Measurements from ENCODE around the gene CYP27B1. TPM values are rescaled to one million over a fixed set of nuclear protein-coding genes. Genes with fewer than 3 reads are reported as not detected.

The CYP27B1 gene, protein sequence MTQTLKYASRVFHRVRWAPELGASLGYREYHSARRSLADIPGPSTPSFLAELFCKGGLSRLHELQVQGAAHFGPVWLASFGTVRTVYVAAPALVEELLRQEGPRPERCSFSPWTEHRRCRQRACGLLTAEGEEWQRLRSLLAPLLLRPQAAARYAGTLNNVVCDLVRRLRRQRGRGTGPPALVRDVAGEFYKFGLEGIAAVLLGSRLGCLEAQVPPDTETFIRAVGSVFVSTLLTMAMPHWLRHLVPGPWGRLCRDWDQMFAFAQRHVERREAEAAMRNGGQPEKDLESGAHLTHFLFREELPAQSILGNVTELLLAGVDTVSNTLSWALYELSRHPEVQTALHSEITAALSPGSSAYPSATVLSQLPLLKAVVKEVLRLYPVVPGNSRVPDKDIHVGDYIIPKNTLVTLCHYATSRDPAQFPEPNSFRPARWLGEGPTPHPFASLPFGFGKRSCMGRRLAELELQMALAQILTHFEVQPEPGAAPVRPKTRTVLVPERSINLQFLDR
- total RNA-seq: 4.3 and 5.2 TPM in 2 replicates

DNA sequence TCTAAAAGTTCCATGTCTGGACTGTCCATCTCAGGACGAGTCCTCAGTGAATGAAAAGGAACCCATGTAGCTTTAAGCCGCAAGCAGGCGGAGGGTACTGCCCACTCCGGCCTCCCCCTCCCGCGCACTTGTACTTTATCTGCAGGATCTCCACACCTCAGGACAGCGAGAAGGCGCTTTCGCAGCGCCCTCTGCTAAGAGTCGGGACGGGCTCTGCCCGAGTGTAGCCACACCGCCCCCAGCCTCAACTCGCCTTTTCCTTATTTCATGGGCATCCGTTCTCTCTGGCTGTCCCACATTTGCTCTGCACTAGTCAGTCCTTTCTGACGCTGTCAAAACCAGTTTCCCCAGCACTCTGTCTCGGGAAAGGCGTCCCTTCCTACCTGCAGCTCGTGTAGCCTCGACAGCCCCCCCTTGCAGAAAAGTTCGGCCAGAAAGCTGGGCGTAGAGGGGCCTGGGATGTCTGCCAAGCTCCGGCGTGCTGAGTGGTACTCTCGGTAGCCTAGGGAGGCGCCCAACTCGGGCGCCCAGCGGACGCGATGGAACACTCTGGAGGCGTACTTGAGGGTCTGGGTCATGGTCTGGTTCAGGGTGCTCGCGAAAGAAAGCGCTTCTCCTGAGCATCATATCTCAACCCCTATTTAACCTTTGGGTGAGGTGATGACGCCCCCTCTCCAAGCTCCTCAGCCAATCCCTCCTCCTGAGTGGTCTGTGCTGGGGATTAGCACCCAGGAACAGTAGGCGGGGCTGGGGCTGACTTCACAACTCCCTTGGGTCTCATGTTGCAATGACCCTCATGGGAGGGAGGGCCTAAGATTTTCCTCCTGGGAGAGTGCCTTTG is at the start of gene CYP27B1:
TSS of gene CYP27B1 (minus strand) at position 615 of the 841 bp plus-strand sequence. CDS start at position 578, 37 bp downstream.
- Histone ChIP-seq H3K36me3 (ENCODE audit: control insufficient read depth, insufficient read depth, low read length) (no peaks in the 10 kb centered on the region), H3K27me3 (ENCODE audit: control insufficient read depth, insufficient read depth, low read length) (peaks cover 29% of the 10 kb centered on the region), H3K4me3 (ENCODE audit: low read depth, low read length) (peak within 1 kb of the TSS; percentile 10)
- TF ChIP-seq, protein P1, sequence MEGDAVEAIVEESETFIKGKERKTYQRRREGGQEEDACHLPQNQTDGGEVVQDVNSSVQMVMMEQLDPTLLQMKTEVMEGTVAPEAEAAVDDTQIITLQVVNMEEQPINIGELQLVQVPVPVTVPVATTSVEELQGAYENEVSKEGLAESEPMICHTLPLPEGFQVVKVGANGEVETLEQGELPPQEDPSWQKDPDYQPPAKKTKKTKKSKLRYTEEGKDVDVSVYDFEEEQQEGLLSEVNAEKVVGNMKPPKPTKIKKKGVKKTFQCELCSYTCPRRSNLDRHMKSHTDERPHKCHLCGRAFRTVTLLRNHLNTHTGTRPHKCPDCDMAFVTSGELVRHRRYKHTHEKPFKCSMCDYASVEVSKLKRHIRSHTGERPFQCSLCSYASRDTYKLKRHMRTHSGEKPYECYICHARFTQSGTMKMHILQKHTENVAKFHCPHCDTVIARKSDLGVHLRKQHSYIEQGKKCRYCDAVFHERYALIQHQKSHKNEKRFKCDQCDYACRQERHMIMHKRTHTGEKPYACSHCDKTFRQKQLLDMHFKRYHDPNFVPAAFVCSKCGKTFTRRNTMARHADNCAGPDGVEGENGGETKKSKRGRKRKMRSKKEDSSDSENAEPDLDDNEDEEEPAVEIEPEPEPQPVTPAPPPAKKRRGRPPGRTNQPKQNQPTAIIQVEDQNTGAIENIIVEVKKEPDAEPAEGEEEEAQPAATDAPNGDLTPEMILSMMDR (IDR thresholded peaks at IDR 0.05; ENCODE audit: insufficient read depth, low read length, poor library complexity, severe bottlenecking): no peak
- DNase-seq (ENCODE audit: low read depth): no peak

- Histone ChIP-seq H3K27me3 (ENCODE audit: control insufficient read depth, insufficient read depth, low read length) (no peaks in the 10 kb centered on the region), H3K36me3 (ENCODE audit: control insufficient read depth, insufficient read depth, low read length) (peaks cover 2% of the 10 kb centered on the region), H3K4me3 (ENCODE audit: low read depth, low read length) (no peak overlapping the region)
- no peak for DNase-seq (ENCODE audit: low read depth)
- TF ChIP-seq, protein P1 (IDR thresholded peaks at IDR 0.05; ENCODE audit: insufficient read depth, low read length, poor library complexity, severe bottlenecking): no peak
Observed at GRCh38 chr12:57816001-57816854, 49.4 kb upstream of the CYP27B1 start.

GRCh38 chr12:57815177-57816000 is 48.5 kb upstream of the CYP27B1 start:
- Histone ChIP-seq H3K36me3 (ENCODE audit: control insufficient read depth, insufficient read depth, low read length) (peaks cover 2% of the 10 kb centered on the region), H3K4me3 (ENCODE audit: low read depth, low read length) (no peak overlapping the region)
- no peak for DNase-seq (ENCODE audit: low read depth)

GRCh38 chr12:57813971-57814772 is 47.3 kb upstream of the CYP27B1 start:
- DNase-seq (ENCODE audit: low read depth): no peak
- TF ChIP-seq, protein P1 (IDR thresholded peaks at IDR 0.05; ENCODE audit: insufficient read depth, low read length, poor library complexity, severe bottlenecking): no peak
- Histone ChIP-seq H3K27me3 (ENCODE audit: control insufficient read depth, insufficient read depth, low read length) (no peaks in the 10 kb centered on the region), H3K4me3 (ENCODE audit: low read depth, low read length) (no peak overlapping the region), H3K36me3 (ENCODE audit: control insufficient read depth, insufficient read depth, low read length) (peaks cover 2% of the 10 kb centered on the region)

More at GRCh38 chr12:57815177-57816000, 48.5 kb upstream of the CYP27B1 start:
- no peaks in the 10 kb centered on the region for H3K27me3 ChIP-seq (ENCODE audit: control insufficient read depth, insufficient read depth, low read length)
- TF ChIP-seq, protein P1 (IDR thresholded peaks at IDR 0.05; ENCODE audit: insufficient read depth, low read length, poor library complexity, severe bottlenecking): no peak

All from kidney epithelial cell (primary cell).